Forelimb muscle (tissue), 1 donor: ENCODE results near the gene LRP1B. TPM values are rescaled to one million over a fixed set of nuclear protein-coding genes. Genes with fewer than 3 reads are reported as not detected.

ENCODE experiments used
- DNase-seq: peaks from one replicate; pipeline ENCODE4 v3.0.0-alpha.2; 2013; ENCODE audit warnings: low read depth
- polyA plus RNA-seq: library from polyadenylated mRNA; unstranded; fragments of 120-200 nt; gene quantifications from one replicate; pipeline ENCODE4 v1.2.1, GENCODE V29; 2013; ENCODE audit not compliant: insufficient read length

Gene LRP1B
- polyA plus RNA-seq, 1 donor: 2.2 TPM

GRCh38 chr2:140843186-140843585, 1287.6 kb downstream of the LRP1B start:
- no peak for DNase-seq

DNA sequence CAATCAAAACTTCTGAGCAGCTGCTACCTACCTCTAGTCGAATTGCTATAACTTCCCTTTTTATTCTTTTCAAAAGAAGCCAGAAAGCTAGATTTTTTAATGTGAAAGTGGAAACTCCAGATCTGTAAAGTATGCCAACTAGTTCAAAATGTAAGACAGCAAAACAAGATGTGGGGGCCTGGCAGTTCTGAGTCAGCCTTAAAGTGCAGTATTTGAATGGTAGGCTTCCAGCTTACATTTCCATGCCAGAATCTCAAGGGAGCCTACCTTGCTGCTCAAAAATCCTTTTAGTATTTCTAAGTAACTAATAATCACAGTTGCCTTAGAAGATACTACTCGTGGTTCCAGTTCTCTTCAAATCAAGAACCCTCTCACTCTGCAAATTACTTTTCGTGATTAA, 1288.7 kb downstream of the LRP1B start:
- no peak for DNase-seq

- DNase-seq: no peak
Observed at GRCh38 chr2:140841141-140841540, 1289.7 kb downstream of the LRP1B start.

DNA sequence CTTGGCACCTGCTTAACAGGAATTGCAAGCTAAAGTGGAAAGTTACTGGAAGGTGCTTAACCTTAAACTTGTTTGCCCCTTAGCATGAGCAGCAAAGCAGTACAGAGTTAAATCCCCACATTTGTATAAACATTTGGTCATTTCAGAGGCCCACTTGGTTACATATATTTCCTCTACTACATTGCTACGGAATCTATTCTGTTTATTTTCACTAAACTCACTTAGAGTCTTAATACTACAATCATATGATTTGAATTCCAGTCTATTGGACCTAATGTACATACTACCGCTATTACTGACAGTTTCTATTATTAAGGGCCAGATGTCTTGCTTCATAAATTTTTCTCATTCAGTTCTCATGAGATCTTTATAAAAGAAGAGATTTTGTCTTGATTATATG, 1294.0 kb downstream of the LRP1B start:
- no peak for DNase-seq

DNA sequence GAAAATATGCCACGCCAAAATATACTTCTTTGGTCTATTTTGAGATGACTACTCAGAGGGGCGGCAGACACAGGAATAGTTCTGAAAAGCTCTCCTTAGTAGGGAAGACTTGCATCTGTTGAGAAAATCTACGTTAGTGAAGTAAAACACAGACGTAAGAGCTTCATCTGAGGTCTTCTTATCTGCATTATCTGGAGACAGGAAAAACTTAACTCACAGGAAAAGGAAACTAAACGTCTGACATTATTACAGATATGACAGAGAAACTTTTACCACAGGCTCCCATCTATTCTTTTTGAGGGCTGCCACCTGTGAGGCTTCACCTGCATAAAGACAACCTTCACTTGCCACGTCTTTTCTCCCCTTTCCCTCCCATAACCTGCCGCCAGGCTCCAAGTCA, 1295.7 kb downstream of the LRP1B start:
- DNase-seq: no peak

DNA sequence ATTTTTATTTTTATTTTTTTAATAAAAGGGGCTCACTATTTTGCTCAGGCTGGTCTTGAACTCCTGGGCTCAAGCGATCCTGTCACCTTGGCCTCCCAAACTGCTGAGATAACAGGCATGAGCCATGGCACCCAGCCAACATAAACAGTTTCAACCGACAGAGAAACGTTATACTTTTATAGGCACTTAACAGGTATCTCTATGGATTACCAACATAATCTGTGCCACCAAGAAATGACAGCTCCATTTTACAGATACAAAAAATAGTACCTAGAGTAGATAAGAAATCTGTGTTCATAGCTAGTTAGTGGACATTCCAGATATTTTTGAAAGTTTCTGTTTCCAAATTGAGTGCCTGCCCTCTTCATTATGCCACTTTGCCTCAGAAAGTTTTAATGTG, 1316.7 kb downstream of the LRP1B start:
- DNase-seq: no peak

DNA sequence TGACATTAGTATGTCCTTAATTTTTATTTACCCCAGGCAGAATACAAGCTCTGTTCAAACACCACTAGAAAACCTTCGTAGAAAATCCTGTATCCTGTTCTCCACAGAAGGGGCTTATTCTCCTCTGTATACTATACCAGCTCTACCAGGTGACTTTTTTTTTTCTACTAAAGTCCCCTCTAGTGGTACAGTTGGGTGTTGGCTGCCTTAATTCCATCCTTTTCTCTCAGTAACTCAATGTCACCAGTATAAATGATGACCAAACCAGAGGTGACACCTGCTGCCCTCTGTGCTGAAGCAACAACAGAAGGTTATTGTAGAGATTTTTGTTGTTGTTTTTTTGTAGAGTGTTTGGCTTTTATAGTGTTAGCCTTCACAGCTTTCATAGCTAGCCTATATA, 1322.0 kb downstream of the LRP1B start:
- no peak for DNase-seq

DNA sequence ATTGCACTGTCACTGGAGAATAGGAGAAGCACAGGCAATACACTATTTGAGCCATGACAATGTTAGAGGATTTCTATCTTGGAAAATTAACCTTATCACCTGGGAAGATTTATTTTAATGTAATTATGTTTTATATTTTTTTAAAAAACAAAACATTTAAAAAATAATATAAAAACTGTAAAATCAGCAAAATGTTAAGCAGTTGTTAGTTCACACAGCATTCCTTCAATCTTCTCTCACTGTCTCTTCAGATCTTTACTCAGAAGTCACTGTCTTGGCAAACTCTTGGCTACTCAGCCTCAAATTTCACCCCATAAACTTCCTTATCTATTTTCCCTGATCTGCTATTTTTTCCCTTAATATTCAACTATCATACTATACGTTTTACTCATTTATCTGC, 1322.6 kb downstream of the LRP1B start:
- DNase-seq: no peak

GRCh38 chr2:140804700-140805260, 1326.0 kb downstream of the LRP1B start:
- DNase-seq: no peak

DNA sequence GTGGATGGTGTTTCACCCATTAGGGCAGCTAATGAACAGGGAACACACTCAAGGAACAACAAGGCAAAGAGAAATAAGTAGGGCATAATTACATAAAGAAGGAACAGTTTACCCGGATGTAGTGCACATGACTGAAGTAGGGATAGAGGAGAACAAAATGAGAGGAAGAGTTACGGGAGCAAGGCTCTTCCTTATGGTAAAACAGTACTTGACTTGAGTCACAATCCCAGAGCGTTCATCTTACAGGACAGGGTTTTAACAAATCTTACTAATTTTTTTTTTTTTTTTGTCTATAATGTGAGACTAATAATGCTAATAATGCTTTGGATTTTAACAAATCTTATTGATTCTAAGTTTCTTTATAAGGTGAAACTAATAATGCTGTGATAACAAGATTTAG, 1329.5 kb downstream of the LRP1B start:
- no peak for DNase-seq

- DNase-seq: no peak
Observed at GRCh38 chr2:140797718-140798117, 1333.1 kb downstream of the LRP1B start.

DNA sequence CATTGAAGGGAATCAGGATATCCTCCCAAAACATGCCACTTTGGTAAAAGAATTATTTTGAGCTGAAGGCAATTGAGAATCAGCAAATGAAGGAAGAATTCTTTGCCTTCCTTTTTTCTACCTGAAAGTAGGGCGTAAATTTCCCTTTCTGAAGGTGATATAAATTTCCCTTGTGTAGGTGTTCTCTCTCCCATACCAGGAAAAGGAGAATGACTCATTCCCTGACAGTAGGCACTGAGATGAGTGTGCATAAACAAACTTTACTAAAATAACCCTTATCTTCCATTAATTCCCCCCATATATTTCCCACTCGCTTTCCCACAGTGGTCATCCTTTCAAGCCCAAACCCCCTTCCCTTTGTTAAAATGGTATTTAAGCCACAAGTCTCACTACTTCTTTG, 1339.0 kb downstream of the LRP1B start:
- DNase-seq: no peak

- no peak for DNase-seq
Observed at GRCh38 chr2:140786585-140786984, 1344.2 kb downstream of the LRP1B start.

DNA sequence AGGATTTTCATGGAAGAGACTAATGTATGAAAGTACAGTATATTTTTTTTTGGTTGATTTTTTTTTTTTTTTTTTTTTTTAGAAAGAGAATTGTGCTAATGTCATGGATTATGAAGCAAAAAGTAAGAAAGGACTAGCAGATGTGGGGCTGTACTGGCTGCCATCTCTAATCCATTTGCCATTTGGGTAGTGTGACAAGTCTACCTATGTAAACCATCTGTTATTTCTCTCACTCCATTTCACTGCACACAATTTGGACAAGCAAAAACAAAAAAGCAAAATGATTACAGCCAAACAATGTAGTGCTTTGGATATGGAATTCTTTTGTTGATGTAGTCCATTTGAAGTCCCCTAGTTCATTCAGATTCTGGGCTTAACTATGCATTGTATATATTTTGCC, 1355.4 kb downstream of the LRP1B start:
- DNase-seq: no peak

- no peak for DNase-seq
Observed at GRCh38 chr2:140770645-140771044, 1360.2 kb downstream of the LRP1B start.

DNA sequence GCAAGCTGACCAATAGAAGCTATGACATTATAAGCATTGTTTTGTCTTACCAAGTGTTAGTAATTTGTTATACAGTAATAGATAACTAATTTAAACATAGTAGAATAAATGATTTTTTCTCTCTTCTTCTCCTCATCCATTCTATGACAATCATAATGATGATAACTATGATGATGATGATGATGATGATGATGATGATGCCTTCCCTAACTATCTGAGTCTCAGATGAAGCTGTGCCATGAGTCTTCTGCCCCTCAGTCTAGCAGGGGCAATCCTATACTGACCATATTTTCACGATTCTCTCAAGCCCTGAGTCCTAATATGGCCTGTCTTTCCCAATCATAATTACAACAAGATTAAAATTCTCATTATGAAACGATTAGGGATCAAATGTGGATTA, 1369.0 kb downstream of the LRP1B start:
- DNase-seq: no peak

- DNase-seq: no peak
Observed at GRCh38 chr2:140759426-140760156, 1371.2 kb downstream of the LRP1B start.

DNA sequence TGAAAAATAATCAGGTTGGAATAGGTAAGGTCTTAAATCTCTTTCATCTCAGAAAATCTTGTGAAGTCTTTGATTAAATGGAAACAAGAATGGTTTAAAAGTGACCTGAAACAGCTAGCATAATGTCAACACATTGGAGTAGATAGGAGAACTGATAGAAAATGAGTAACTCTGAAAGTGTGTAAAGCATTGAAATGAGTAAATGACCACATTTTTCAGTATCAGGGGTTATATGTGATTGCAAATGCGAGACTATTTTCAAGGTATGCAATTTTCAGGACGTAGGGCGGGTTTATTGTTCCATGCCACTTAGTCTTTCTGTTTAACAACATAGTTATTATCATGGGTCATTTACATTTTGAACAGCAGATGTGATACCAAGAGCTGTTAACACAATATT, 1383.2 kb downstream of the LRP1B start:
- no peak for DNase-seq

GRCh38 chr2:140747090-140747489, 1383.7 kb downstream of the LRP1B start:
- no peak for DNase-seq

- DNase-seq: no peak
Observed at GRCh38 chr2:140744379-140744778, 1386.4 kb downstream of the LRP1B start.

DNA sequence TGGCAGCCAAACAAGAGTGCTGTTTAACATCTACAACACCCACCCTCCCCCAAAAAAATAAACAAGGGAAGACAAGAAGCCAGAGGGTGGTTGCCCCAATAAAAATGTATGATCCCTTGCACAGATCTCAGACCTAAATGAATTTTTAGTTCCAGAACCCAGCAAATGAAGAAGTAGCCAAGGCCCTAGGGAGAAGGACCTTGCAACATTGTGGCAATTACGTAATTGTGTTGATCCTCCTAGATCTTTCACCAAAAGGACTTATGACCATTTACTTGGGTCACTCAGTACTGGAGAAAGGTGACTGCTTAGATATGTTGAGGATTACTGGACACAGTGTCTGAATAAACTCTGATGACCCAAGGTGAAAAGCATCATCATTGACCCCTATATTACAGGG, 1393.8 kb downstream of the LRP1B start:
- DNase-seq: no peak

DNA sequence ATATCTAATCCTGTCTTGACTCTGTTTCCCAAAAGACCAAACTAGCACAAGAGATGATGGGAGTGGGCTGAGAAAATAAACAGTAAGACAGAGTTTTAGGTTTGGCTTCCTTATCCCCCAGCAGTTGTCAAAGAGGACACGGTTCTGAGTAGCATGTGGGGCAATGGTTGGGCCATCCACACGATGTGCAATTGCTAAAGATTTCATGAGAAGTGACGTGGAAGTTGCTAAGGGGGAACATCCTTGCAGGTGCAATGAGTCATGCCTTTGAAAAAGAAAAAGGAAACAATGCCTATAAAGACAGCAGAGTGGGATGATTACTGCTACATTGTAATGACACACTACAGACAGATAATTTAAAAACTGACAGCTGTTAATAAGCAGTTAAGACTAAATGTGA, 1395.8 kb downstream of the LRP1B start:
- DNase-seq: no peak

- no peak for DNase-seq
Observed at GRCh38 chr2:140718999-140719398, 1411.8 kb downstream of the LRP1B start.

DNA sequence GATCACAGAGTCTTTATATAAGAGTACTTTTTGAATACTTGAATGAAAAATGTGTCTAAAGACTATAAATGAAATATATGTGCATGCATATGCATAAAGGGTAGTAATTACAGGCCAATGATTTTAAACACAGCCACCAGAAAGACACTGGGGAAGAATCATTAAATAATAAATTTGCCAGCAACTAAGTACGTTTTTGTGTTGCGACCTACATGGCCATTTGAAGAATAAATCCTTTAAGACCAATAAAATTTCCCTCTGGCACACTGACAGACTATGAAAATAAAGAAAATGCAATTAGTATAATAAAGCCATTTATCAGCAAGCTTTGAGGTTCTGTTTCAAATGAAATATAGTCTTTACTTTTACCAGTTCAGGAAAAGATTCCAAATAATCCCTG, 1413.3 kb downstream of the LRP1B start:
- DNase-seq: no peak
